PFSK-1 (cell line): Measurements from ENCODE around the gene RERE.

Experiments
- POLR2AphosphoS5 ChIP-seq: IDR thresholded peaks from 2 replicates; pipeline ENCODE4 v1.6.1; 2012; ENCODE audit warnings: low read depth, mild to moderate bottlenecking, control low read depth, low read length, moderate library complexity
- TF ChIP-seq, protein P1 (sequence below), 2 experiments: IDR thresholded peaks; 2 replicates each; pipeline versions ENCODE4 v1.6.1 to v1.8.0; 2011 to 2012; ENCODE audit warnings: low read depth in 2 of 2, low read length in 2 of 2, control low read depth in 1 of 2, inconsistent platforms in 1 of 2, mild to moderate bottlenecking in 1 of 2, moderate library complexity in 1 of 2; ENCODE audit not compliant: insufficient read depth in 1 of 2

DNA sequence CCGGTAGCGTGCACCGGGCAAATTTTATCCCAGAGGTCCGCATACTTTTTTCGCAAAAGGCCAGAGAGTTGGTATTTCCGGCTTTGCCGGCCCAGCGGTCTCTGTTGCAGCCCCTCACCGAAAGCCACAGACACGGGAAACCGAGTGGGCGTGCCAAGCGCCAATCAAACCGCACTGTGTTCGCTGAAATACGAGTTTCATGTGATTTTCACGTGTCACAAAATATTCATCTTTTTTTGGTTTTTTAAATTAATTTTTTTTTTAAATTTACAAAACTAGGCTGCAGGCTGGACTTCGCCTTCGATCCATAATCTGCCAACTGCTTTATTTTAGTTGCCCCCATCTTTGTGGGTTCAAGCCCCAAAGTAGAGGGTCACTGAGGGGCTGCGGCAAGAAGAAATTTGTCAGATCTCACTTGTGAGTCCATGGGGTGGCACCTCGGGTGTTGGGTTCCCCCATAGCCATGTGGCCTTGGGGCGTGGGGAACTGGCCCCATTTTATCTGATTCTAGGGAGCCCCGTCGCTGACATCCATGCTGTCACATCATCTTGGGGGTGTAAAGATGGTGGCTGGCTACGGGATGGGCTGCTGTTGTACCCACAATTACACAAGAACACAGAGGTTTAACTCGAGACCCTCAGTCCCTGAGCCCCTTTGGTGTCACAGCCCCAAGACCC, 478.8 kb downstream of the RERE start:
- TF ChIP-seq, protein P1, sequence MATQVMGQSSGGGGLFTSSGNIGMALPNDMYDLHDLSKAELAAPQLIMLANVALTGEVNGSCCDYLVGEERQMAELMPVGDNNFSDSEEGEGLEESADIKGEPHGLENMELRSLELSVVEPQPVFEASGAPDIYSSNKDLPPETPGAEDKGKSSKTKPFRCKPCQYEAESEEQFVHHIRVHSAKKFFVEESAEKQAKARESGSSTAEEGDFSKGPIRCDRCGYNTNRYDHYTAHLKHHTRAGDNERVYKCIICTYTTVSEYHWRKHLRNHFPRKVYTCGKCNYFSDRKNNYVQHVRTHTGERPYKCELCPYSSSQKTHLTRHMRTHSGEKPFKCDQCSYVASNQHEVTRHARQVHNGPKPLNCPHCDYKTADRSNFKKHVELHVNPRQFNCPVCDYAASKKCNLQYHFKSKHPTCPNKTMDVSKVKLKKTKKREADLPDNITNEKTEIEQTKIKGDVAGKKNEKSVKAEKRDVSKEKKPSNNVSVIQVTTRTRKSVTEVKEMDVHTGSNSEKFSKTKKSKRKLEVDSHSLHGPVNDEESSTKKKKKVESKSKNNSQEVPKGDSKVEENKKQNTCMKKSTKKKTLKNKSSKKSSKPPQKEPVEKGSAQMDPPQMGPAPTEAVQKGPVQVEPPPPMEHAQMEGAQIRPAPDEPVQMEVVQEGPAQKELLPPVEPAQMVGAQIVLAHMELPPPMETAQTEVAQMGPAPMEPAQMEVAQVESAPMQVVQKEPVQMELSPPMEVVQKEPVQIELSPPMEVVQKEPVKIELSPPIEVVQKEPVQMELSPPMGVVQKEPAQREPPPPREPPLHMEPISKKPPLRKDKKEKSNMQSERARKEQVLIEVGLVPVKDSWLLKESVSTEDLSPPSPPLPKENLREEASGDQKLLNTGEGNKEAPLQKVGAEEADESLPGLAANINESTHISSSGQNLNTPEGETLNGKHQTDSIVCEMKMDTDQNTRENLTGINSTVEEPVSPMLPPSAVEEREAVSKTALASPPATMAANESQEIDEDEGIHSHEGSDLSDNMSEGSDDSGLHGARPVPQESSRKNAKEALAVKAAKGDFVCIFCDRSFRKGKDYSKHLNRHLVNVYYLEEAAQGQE (IDR thresholded peaks at IDR 0.05; ENCODE audit: insufficient read depth in 1 of 2, low read depth in 2 of 2, low read length in 2 of 2): no peak
- no peak for TF ChIP-seq POLR2AphosphoS5
